Measurements from ENCODE around the gene ADAMTS12.

Gene ADAMTS12

GRCh38 chr5:33785571-33785970, 106.2 kb downstream of the ADAMTS12 start:
- Mint-ChIP-seq H3K4me1 (no peaks in the 10 kb centered on the region), H3K36me3 (no peaks in the 10 kb centered on the region), H3K9me3 (peaks cover 3% of the 10 kb centered on the region), H3K4me3 (no peak overlapping the region), H3K27me3 (no peaks in the 10 kb centered on the region), H3K27ac (no peak overlapping the region)
- ATAC-seq, result no peak

DNA sequence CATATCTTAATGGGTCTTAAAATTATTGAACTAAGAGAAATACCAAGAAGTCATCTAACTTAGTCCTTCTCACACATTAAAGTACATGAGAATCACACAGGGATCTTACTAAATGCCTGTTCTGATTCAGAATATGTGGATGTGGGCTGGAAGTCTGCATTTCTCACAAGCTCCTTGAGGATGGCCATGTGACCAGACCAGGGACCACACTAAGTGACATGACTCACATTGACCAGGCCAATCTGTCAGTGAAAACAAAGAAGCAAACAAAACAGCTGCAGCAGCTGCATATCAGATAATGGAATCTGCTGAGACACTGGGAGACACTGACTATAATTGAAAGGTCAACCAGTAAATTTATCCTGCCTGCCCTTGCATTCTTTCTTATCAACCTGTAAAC, 110.5 kb downstream of the ADAMTS12 start:
- H3K9me3 Mint-ChIP-seq, result peaks cover 8% of the 10 kb centered on the region
- no peaks in the 10 kb centered on the region for H3K27me3 Mint-ChIP-seq
- no peak overlapping the region for H3K27ac Mint-ChIP-seq
- no peak for ATAC-seq
- no peak overlapping the region for H3K4me3 Mint-ChIP-seq
- H3K4me1 Mint-ChIP-seq, result no peaks in the 10 kb centered on the region
- H3K36me3 Mint-ChIP-seq, result no peaks in the 10 kb centered on the region

- no peaks in the 10 kb centered on the region for H3K36me3 Mint-ChIP-seq
- no peaks in the 10 kb centered on the region for H3K4me1 Mint-ChIP-seq
- H3K27ac Mint-ChIP-seq, result no peak overlapping the region
- H3K4me3 Mint-ChIP-seq, result no peak overlapping the region
- peaks cover 5% of the 10 kb centered on the region for H3K9me3 Mint-ChIP-seq
- H3K27me3 Mint-ChIP-seq, result no peaks in the 10 kb centered on the region
- ATAC-seq, result no peak
Measured at GRCh38 chr5:33776151-33776660, 115.6 kb downstream of the ADAMTS12 start.

GRCh38 chr5:33774341-33774740, 117.4 kb downstream of the ADAMTS12 start:
- Mint-ChIP-seq H3K4me3 (no peak overlapping the region), H3K27me3 (no peaks in the 10 kb centered on the region), H3K27ac (no peak overlapping the region), H3K9me3 (peaks cover 5% of the 10 kb centered on the region), H3K36me3 (no peaks in the 10 kb centered on the region), H3K4me1 (no peaks in the 10 kb centered on the region)
- ATAC-seq, result no peak

DNA sequence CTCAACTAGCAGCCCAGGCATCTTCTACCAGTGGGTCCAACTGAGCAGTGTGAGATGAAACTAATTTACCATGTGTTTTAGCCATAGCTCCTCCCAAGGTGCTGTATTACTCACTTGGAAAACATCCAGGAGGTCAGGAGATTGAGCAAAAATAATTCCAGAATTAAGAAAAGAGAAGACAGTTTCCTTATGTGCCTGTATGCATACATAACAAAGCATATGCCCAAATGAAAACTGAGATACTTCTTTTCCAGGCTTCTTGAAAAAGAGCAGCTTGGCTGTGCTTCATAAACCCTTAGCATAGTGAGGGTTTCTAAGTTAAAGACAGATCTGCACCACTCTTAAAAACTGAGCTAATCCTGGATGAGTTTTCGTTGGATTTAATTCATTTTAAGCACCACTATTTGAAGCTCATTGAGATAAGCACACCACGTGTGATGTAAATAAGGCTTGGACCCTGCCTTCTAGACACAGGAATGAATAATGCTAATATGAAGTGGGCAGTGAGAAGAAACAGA, 119.4 kb downstream of the ADAMTS12 start:
- H3K27me3 Mint-ChIP-seq, result peaks cover 6% of the 10 kb centered on the region
- H3K9me3 Mint-ChIP-seq, result peaks cover 8% of the 10 kb centered on the region
- H3K36me3 Mint-ChIP-seq, result no peaks in the 10 kb centered on the region
- no peak for ATAC-seq
- no peaks in the 10 kb centered on the region for H3K4me1 Mint-ChIP-seq
- no peak overlapping the region for H3K27ac Mint-ChIP-seq
- H3K4me3 Mint-ChIP-seq, result no peak overlapping the region

- Mint-ChIP-seq H3K36me3 (no peaks in the 10 kb centered on the region), H3K27ac (no peak overlapping the region), H3K27me3 (peaks cover 9% of the 10 kb centered on the region), H3K4me1 (no peaks in the 10 kb centered on the region), H3K4me3 (no peak overlapping the region), H3K9me3 (peaks cover 2% of the 10 kb centered on the region)
- no peak for ATAC-seq
Measured at GRCh38 chr5:33769968-33770367, 121.8 kb downstream of the ADAMTS12 start.

DNA sequence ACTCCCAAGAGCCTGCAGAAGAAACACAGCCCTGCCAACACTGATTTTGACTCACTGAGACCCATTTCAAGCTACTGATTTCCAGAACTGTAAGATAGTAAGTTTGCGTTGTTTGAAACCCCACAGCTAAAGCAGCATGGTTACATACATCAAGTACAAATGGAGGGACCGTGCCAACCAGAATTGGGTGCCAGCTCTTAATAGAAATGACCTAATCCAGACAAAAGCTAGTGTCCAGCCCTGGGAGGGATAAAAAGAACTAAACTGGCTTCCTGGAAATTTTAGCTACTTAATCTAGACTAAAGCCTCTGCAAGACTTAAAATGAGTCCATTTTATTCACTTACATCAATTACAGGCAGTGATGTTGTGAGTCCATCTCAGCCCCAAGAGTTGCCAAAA, 122.6 kb downstream of the ADAMTS12 start:
- Mint-ChIP-seq H3K9me3 (peaks cover 2% of the 10 kb centered on the region), H3K27ac (no peak overlapping the region), H3K36me3 (no peaks in the 10 kb centered on the region), H3K4me3 (no peak overlapping the region), H3K4me1 (no peaks in the 10 kb centered on the region), H3K27me3 (peaks cover 9% of the 10 kb centered on the region)
- ATAC-seq, result no peak

DNA sequence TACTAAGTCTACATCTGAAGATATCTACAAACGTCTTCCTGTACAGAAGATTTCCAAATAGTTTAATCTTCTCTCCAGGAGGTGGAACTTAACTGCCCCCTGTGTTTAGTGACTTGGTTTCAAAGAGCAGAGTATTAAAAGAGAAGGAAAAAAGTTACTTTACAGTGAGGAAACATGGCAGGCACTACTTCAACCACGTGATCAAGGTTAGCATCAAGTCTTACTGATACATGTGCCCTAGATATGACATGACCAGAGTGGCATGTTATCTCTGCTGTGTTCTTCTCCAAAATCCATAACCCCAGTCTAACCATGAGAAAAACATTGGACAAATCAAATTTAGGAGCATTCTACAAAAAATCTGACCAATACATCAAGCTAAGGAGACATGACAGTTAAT, 125.8 kb downstream of the ADAMTS12 start:
- no peak overlapping the region for H3K27ac Mint-ChIP-seq
- H3K9me3 Mint-ChIP-seq, result peaks cover 2% of the 10 kb centered on the region
- ATAC-seq, result no peak
- H3K36me3 Mint-ChIP-seq, result no peaks in the 10 kb centered on the region
- peaks cover 9% of the 10 kb centered on the region for H3K27me3 Mint-ChIP-seq
- H3K4me1 Mint-ChIP-seq, result no peaks in the 10 kb centered on the region
- no peak overlapping the region for H3K4me3 Mint-ChIP-seq

- ATAC-seq, result no peak
- Mint-ChIP-seq H3K36me3 (no peaks in the 10 kb centered on the region), H3K4me3 (no peak overlapping the region), H3K27ac (no peak overlapping the region), H3K4me1 (no peaks in the 10 kb centered on the region), H3K9me3 (peaks cover 2% of the 10 kb centered on the region), H3K27me3 (peaks cover 9% of the 10 kb centered on the region)
Measured at GRCh38 chr5:33764786-33765185, 127.0 kb downstream of the ADAMTS12 start.

DNA sequence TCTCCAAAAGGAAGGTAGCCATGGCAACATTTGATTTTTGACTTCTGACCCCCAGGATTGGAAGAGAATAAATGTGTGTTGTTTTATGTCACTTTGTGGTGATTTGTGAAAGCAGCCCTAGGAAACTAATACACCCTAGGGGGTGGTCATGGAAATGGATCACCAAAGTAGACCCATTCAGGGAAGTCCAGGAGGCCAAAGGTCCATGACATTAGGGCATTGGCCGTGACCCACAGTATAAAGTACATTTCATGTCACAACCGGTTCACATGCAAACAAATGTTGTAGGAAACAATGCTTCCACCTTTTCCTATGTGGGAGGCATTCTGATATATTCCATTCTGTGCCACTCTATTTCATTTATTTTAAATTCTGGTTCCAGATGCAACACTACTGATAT, 128.4 kb downstream of the ADAMTS12 start:
- Mint-ChIP-seq H3K27me3 (peaks cover 9% of the 10 kb centered on the region), H3K36me3 (no peaks in the 10 kb centered on the region), H3K4me1 (no peaks in the 10 kb centered on the region), H3K27ac (no peak overlapping the region), H3K9me3 (peaks cover 2% of the 10 kb centered on the region), H3K4me3 (no peak overlapping the region)
- no peak for ATAC-seq

GRCh38 chr5:33762859-33763258, 128.9 kb downstream of the ADAMTS12 start:
- Mint-ChIP-seq H3K9me3 (peaks cover 2% of the 10 kb centered on the region), H3K36me3 (no peaks in the 10 kb centered on the region), H3K27ac (no peak overlapping the region), H3K27me3 (peaks cover 7% of the 10 kb centered on the region), H3K4me1 (no peaks in the 10 kb centered on the region), H3K4me3 (no peak overlapping the region)
- ATAC-seq, result no peak

- Mint-ChIP-seq H3K27me3 (no peaks in the 10 kb centered on the region), H3K9me3 (no peaks in the 10 kb centered on the region), H3K27ac (no peak overlapping the region), H3K36me3 (no peaks in the 10 kb centered on the region), H3K4me1 (no peaks in the 10 kb centered on the region), H3K4me3 (no peak overlapping the region)
- no peak for ATAC-seq
Measured at GRCh38 chr5:33761139-33761538, 130.7 kb downstream of the ADAMTS12 start.

DNA sequence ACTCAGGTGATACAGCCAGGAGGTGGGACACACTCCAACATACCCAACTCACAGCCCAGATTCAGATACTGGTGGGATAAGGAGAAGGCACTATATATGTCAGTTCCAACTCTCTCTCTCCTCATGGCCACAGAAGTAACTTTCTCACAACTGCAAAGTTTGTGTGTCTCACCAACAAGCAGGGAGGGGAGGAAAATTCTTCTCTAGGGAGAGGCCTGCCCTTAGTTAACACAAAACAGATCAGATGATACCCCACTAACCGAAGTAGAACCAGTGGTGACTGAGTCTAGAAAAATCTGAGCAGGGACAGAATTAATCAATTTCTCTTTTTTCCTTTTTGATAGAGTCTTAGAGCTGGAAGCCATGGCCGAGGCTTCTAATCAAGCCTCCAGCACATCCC, 133.1 kb downstream of the ADAMTS12 start:
- Mint-ChIP-seq H3K27ac (no peak overlapping the region), H3K27me3 (no peaks in the 10 kb centered on the region), H3K4me3 (no peak overlapping the region), H3K9me3 (no peaks in the 10 kb centered on the region), H3K36me3 (no peaks in the 10 kb centered on the region), H3K4me1 (no peaks in the 10 kb centered on the region)
- no peak for ATAC-seq

DNA sequence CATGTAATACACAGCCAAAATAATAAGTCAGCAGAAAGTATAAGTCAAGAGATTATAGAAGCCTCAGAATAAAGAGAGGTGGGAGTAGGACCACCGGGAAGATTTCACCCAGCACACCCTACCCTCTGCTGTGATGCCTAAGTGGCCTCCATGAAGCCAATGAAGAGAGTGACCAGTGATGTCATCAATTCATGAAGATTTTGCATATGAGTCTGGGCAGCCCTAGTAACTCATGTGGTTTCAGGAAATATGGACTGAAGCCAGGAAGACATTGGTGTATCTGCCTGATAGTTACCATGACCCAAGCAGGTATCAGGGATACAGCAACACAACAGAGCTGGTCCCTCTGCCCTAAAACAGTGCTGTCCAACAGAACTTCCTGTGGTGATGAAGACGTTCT, 135.3 kb downstream of the ADAMTS12 start:
- Mint-ChIP-seq H3K27me3 (no peaks in the 10 kb centered on the region), H3K9me3 (no peaks in the 10 kb centered on the region), H3K4me1 (no peaks in the 10 kb centered on the region), H3K27ac (no peak overlapping the region), H3K36me3 (no peaks in the 10 kb centered on the region), H3K4me3 (no peak overlapping the region)
- no peak for ATAC-seq

DNA sequence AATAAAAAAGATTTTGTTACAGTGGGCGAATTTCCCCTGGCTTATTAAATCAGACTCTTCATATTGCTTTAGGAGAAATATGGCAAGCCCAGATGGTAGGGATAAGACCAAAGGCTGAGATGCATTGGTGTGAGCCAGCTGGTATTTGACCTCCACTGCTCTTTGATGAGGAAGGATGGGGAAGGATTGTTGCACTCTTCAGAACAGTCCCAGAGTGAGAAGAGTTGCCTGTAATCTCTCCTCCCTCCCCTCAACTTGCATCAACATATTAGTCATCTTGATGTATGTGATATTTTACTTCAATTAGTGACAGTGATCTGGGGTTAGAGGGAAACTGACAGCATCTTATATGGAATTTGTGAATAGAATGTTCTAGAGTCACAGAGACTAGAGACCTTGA, 136.6 kb downstream of the ADAMTS12 start:
- Mint-ChIP-seq H3K27ac (no peak overlapping the region), H3K36me3 (no peaks in the 10 kb centered on the region), H3K27me3 (no peaks in the 10 kb centered on the region), H3K4me1 (no peaks in the 10 kb centered on the region), H3K4me3 (no peak overlapping the region), H3K9me3 (no peaks in the 10 kb centered on the region)
- ATAC-seq, result no peak

GRCh38 chr5:33753704-33754103, 138.1 kb downstream of the ADAMTS12 start:
- Mint-ChIP-seq H3K36me3 (no peaks in the 10 kb centered on the region), H3K27me3 (no peaks in the 10 kb centered on the region), H3K4me1 (no peaks in the 10 kb centered on the region), H3K4me3 (no peak overlapping the region), H3K27ac (no peak overlapping the region), H3K9me3 (no peaks in the 10 kb centered on the region)
- ATAC-seq, result no peak

DNA sequence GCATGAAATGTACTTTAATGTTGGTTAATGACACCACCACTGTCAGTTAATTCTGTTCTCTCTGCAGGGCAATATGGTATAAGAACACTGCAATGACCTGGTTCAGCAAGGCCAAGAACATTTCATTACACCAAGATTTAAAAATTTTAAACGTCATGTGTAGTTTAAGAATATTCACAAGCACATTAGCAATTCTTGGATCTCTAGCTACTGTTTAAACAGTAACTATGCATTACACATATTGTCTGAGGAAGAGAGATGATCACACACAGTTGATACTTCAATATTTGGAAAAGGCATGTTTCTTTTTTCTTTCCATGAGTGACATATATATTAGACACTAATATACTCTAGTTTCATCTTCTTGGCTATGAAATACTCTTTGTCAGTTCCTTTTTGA, 143.0 kb downstream of the ADAMTS12 start:
- no peaks in the 10 kb centered on the region for H3K4me1 Mint-ChIP-seq
- ATAC-seq, result no peak
- no peak overlapping the region for H3K27ac Mint-ChIP-seq
- no peaks in the 10 kb centered on the region for H3K36me3 Mint-ChIP-seq
- no peak overlapping the region for H3K4me3 Mint-ChIP-seq
- no peaks in the 10 kb centered on the region for H3K9me3 Mint-ChIP-seq
- H3K27me3 Mint-ChIP-seq, result no peaks in the 10 kb centered on the region

All from stimulated activated memory B cell treated with anti-CD40 and anti-IgM and Interleukin-4, amounts not matched to agents 10 μg/mL and 1 μg/mL and 100 μg/mL, for 72 hours (primary cell).